ENCODE measurements around the gene DDX1.

GRCh38 chr2:15642815-15643500, 51.3 kb downstream of the DDX1 start:
- TF ChIP-seq EZH2phosphoT487 (IDR thresholded peaks at IDR 0.05; ENCODE audit: insufficient read depth, low read depth) (no peak), EZH2 (IDR thresholded peaks at IDR 0.05; ENCODE audit: insufficient read depth, poor library complexity, severe bottlenecking) (no peak)

All from GM23248 (cell line).